Cardiac fibroblast (primary cell): ENCODE data around the gene GLYR1.

ENCODE experiments used
- DNase-seq, 2 donors: peaks; one replicate each; pipeline versions ENCODE4 v3.0.0 to v3.0.0-alpha.2; 2010; ENCODE audit warnings: low read depth in 2 of 2
- H3K4me3 ChIP-seq, 2 donors: replicated peaks in 1 of 2; 1 replicate in 1 of 2; 2 replicates in 1 of 2; pipeline ENCODE4 v1.5.1; 2011; ENCODE audit warnings: low read depth in 2 of 2, low read length in 2 of 2, mild to moderate bottlenecking in 2 of 2, moderate library complexity in 1 of 2
- CTCF ChIP-seq: IDR thresholded peaks from one replicate; pipeline ENCODE4 v1.5.1; 2011; ENCODE audit warnings: low read depth, mild to moderate bottlenecking, low read length, inconsistent platforms

Gene GLYR1

GRCh38 chr16:4852221-4852872, 5.3 kb upstream of the GLYR1 start:
- TF ChIP-seq CTCF: no peak
- H3K4me3 ChIP-seq: no peak overlapping the region
- peak; percentile 39 to 51 for DNase-seq

- no peak for TF ChIP-seq CTCF
- H3K4me3 ChIP-seq: peak overlapping the region in 1 of 2 donors; percentile 95
- DNase-seq: no peak
Measured at GRCh38 chr16:4850211-4850610, 3.1 kb upstream of the GLYR1 start.

- H3K4me3 ChIP-seq: peak overlapping the region; percentile 70 to 95
- no peak for TF ChIP-seq CTCF
- DNase-seq: peak; percentile 73 to 85
Measured at GRCh38 chr16:4847774-4848587, 893 bp upstream of the GLYR1 start.

GRCh38 chr16:4846503-4846900, 586 bp downstream of the GLYR1 start:
- H3K4me3 ChIP-seq: peak overlapping the region; percentile 87 to 95
- no peak for TF ChIP-seq CTCF
- DNase-seq: peak; percentile 61 to 65

GRCh38 chr16:4840984-4841383, 6.1 kb downstream of the GLYR1 start:
- H3K4me3 ChIP-seq: no peak overlapping the region
- no peak for TF ChIP-seq CTCF
- DNase-seq: no peak

GRCh38 chr16:4839942-4840341, 7.1 kb downstream of the GLYR1 start:
- no peak overlapping the region for H3K4me3 ChIP-seq
- TF ChIP-seq CTCF: no peak
- DNase-seq: no peak
